ENCODE data around the gene GPRC5B.

GRCh38 chr16:19883296-19883965 lies 1.2 kb downstream of the GPRC5B start:
- TF ChIP-seq POLR2A (IDR thresholded peaks at IDR 0.05) (no peak), CTCF (IDR thresholded peaks at IDR 0.05) (no peak), POLR2AphosphoS5 (IDR thresholded peaks at IDR 0.05) (no peak)

All from upper lobe of left lung (tissue), 4 donors.